SU-DHL-6 (cell line): ENCODE results near the gene RINL.

ENCODE experiments used
- CTCF ChIP-seq: fragments of 200-600 bp; sonication (generic); IDR thresholded peaks from one replicate; pipeline ENCODE4 v1.5.1; 2017; ENCODE audit warnings: antibody characterized with exemption, mild to moderate bottlenecking, low read length, moderate library complexity; ENCODE audit not compliant: insufficient read depth, poor library complexity, severe bottlenecking
- EZH2phosphoT487 ChIP-seq: fragments of 200-600 bp; sonication (generic), shearing (Covaris generic); conservative IDR thresholded peaks from 2 replicates; pipeline ENCODE4 v1.6.1; 2018; ENCODE audit warnings: mild to moderate bottlenecking, antibody characterized with exemption, low read length, moderate library complexity, mixed read lengths

DNA sequence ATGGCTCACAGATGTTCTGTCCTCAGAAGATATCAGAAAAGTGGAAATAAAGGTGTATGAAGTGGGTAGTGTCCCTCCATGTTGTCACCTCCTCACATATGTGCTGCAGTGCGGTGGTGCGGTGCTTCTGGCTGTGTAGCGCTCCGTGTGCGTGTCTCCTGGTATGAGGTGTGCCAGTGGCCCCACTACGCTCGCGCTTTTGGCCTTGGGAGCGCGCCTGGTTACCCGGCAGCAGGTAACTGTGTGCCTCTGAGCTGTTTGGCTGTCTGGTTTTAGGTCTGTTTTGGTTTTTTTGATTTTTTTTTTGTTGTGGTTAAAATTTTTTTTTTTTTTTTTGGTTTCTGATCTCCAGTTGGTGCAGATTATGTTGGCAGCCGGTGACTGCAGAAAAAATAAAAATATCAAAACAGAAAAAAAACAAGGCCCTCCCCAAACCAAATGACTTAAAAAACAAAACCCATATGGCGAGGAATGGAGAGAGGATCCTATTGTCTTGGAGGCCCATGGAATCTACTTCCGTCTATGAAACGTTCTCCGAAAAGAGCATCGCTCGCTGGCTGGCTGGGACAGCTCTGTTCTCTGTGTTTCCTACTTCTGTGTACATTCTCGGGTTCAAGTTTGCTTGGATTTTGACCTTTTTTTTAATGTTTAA lies 36.2 kb downstream of the RINL start:
- TF ChIP-seq CTCF (no peak), EZH2phosphoT487 (no peak)
